GM12878 (cell line): ENCODE measurements around the gene ANAPC2. TPM values are rescaled to one million over a fixed set of nuclear protein-coding genes. Genes with fewer than 3 reads are reported as not detected.

Source experiments
- CBX3 ChIP-seq: fragments of 200-600 bp; sonication (generic); IDR thresholded peaks from 2 replicates; pipeline ENCODE4 v1.6.1; 2016; ENCODE audit warnings: low read depth, borderline replicate concordance
- EP300 ChIP-seq, 2 experiments: fragments of 150-350 bp in 1 of 2; IDR thresholded peaks; 2 replicates each; pipeline ENCODE4 v1.6.1; 2011 to 2012; ENCODE audit warnings: low read depth in 2 of 2, low read length in 2 of 2, borderline replicate concordance in 1 of 2, improper control_type of control experiment in 1 of 2, inconsistent platforms in 1 of 2; ENCODE audit not compliant: control insufficient read depth in 1 of 2
- ETV6 ChIP-seq, 2 experiments: fragments of 450-650 bp in 1 of 2; IDR thresholded peaks in 1 of 2; conservative IDR thresholded peaks in 1 of 2; 2 replicates each; pipeline ENCODE4 v1.6.1; 2014; ENCODE audit warnings: antibody characterized with exemption in 1 of 2, borderline replicate concordance in 1 of 2, low read depth in 1 of 2, mild to moderate bottlenecking in 1 of 2, moderate library complexity in 1 of 2
- HCFC1 ChIP-seq: fragments of 150-350 bp; IDR thresholded peaks from 2 replicates; pipeline ENCODE4 v1.6.1; 2014; ENCODE audit warnings: low read length
- HDAC2 ChIP-seq: fragments of 200-600 bp; sonication (generic); IDR thresholded peaks from 2 replicates; pipeline ENCODE4 v1.6.1; 2017
- HDAC6 ChIP-seq: fragments of 200-600 bp; sonication (generic); IDR thresholded peaks from one replicate; pipeline ENCODE4 v1.8.0; 2017; ENCODE audit warnings: antibody characterized with exemption; ENCODE audit not compliant: unreplicated experiment
- NFXL1 ChIP-seq: fragments of 450-650 bp; IDR thresholded peaks from 2 replicates; pipeline ENCODE4 v1.6.1; 2017; ENCODE audit warnings: antibody characterized with exemption, mild to moderate bottlenecking, borderline replicate concordance
- NFYA ChIP-seq: IDR thresholded peaks from 2 replicates; pipeline ENCODE4 v1.6.1; 2011; ENCODE audit warnings: low read depth, mild to moderate bottlenecking, low read length, improper control_type of control experiment, borderline replicate concordance
- NKRF ChIP-seq: fragments of 450-650 bp; conservative IDR thresholded peaks from 2 replicates; pipeline ENCODE4 v1.6.1; 2017; ENCODE audit warnings: mild to moderate bottlenecking, moderate library complexity
- TCF7 ChIP-seq: IDR thresholded peaks from 2 replicates; pipeline ENCODE4 v1.6.1; 2014; ENCODE audit warnings: antibody characterized with exemption, borderline replicate concordance
- ZNF592 ChIP-seq: fragments of 450-650 bp; IDR thresholded peaks from 2 replicates; pipeline ENCODE4 v1.6.1; 2017; ENCODE audit warnings: mild to moderate bottlenecking, moderate library complexity
- polyA plus RNA-seq, 11 experiments: library from polyadenylated mRNA; depleted of rRNA in 4 of 11; unstranded in 6 of 11; stranded (reverse) in 5 of 11; fragments of >200 nt; fragmentation: Nextera tagmentation in 4 of 11; fragmentation: Illumina TruSeq in 1 of 11; extraction: Ambion mirVana in 4 of 11; extraction: Trizol in 1 of 11; gene quantifications; 1 replicate in 1 of 11; 2 replicates in 10 of 11; pipeline versions ENCODE4 v1.2.1 to v1.2.3, GENCODE V29; 2011 to 2016; ENCODE audit warnings: inconsistent platforms in 2 of 11, missing spikeins in 2 of 11, low read depth in 1 of 11
- total RNA-seq, 4 experiments: library from RNA; depleted of rRNA in 3 of 4; stranded (reverse); fragments of >200 nt in 3 of 4; fragmentation: Illumina TruSeq in 1 of 4; extraction: Trizol in 1 of 4; gene quantifications; 2 replicates each; pipeline versions ENCODE4 v1.2.1 to v1.2.3, GENCODE V29; 2013 to 2021
- TF ChIP-seq, protein P1 (sequence below): IDR thresholded peaks from 2 replicates; pipeline ENCODE4 v1.6.1; 2012; ENCODE audit warnings: low read length, inconsistent platforms
- TF ChIP-seq, protein P2 (sequence below): fragments of 450-650 bp; IDR thresholded peaks from 2 replicates; pipeline ENCODE4 v1.6.1; 2016; ENCODE audit warnings: mild to moderate bottlenecking
- TF ChIP-seq, protein P3 (sequence below): IDR thresholded peaks from 2 replicates; pipeline ENCODE4 v1.6.1; 2012; ENCODE audit warnings: low read depth, low read length, improper control_type of control experiment

Gene ANAPC2
- total and polyA plus RNA-seq, 10 of the 15 experiments (the other 5 are each of a cell fraction or from before 2014, with no cell fraction given): 0.03 to 65.2 (median 20.5) TPM

- TF ChIP-seq NKRF (no peak), ZNF592 (0 out of 2 replicates have a peak, but pooled peaks have one; percentile 62), TCF7 (no peak), NFYA (no peak), HDAC6 (no peak), HCFC1 (no peak), HDAC2 (no peak), ETV6 (conservative IDR thresholded peaks at IDR 0.05 in 1 of 2, IDR thresholded peaks at IDR 0.05 in 1 of 2; ENCODE audit: borderline replicate concordance in 1 of 2, low read depth in 1 of 2) (no peak), EP300 (IDR thresholded peaks at IDR 0.05; ENCODE audit: borderline replicate concordance in 1 of 2, control insufficient read depth in 1 of 2, low read depth in 2 of 2, low read length in 2 of 2) (no peak), NFXL1 (no peak), CBX3 (no peak)
- TF ChIP-seq, protein P1, sequence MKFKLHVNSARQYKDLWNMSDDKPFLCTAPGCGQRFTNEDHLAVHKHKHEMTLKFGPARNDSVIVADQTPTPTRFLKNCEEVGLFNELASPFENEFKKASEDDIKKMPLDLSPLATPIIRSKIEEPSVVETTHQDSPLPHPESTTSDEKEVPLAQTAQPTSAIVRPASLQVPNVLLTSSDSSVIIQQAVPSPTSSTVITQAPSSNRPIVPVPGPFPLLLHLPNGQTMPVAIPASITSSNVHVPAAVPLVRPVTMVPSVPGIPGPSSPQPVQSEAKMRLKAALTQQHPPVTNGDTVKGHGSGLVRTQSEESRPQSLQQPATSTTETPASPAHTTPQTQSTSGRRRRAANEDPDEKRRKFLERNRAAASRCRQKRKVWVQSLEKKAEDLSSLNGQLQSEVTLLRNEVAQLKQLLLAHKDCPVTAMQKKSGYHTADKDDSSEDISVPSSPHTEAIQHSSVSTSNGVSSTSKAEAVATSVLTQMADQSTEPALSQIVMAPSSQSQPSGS: no peak
- TF ChIP-seq, protein P2, sequence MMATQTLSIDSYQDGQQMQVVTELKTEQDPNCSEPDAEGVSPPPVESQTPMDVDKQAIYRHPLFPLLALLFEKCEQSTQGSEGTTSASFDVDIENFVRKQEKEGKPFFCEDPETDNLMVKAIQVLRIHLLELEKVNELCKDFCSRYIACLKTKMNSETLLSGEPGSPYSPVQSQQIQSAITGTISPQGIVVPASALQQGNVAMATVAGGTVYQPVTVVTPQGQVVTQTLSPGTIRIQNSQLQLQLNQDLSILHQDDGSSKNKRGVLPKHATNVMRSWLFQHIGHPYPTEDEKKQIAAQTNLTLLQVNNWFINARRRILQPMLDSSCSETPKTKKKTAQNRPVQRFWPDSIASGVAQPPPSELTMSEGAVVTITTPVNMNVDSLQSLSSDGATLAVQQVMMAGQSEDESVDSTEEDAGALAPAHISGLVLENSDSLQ: no peak; the same call in 1 of the 2 replicates
- TF ChIP-seq, protein P3, sequence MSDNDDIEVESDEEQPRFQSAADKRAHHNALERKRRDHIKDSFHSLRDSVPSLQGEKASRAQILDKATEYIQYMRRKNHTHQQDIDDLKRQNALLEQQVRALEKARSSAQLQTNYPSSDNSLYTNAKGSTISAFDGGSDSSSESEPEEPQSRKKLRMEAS: peak; percentile 53; the same call in 1 of the 2 replicates
These were observed 38.9 kb upstream of the ANAPC2 start, which contains the start of gene RNF224 (continued) for GRCh38 chr9:137227054-137227852.
